A549 treated with ZK216348 at 1 μM for 4 hours (cell line): ENCODE data around the gene LBP. TPM values are rescaled to one million over a fixed set of nuclear protein-coding genes. Genes with fewer than 3 reads are reported as not detected.

Experiments
- total RNA-seq: library from RNA; stranded (reverse); fragments of 200-300 nt; extraction: Qiagen RNA extraction; gene quantifications from 5 replicates; pipeline ENCODE4 v1.2.3, GENCODE V29; 2022; ENCODE audit warnings: low read depth

Gene LBP, protein sequence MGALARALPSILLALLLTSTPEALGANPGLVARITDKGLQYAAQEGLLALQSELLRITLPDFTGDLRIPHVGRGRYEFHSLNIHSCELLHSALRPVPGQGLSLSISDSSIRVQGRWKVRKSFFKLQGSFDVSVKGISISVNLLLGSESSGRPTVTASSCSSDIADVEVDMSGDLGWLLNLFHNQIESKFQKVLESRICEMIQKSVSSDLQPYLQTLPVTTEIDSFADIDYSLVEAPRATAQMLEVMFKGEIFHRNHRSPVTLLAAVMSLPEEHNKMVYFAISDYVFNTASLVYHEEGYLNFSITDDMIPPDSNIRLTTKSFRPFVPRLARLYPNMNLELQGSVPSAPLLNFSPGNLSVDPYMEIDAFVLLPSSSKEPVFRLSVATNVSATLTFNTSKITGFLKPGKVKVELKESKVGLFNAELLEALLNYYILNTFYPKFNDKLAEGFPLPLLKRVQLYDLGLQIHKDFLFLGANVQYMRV
- 0.72 to 1.5 TPM (median 1.3 TPM) in 5 replicates for total RNA-seq

DNA sequence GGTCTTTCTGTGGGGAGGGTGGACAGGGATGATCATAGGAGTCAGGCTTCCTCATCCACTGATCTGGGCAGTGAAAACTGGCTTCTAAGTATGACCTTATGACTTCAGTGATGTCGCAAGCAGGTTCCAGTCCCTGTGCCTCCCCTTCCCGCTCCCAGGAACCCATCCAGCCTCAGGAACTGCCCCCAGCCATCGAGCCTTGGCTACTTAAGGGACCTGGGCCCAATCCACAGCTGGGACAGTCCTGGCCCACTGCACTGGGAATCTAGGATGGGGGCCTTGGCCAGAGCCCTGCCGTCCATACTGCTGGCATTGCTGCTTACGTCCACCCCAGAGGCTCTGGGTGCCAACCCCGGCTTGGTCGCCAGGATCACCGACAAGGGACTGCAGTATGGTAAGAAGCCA is at the start of gene LBP:
TSS of gene LBP (plus strand) at position 236 of the 405 bp plus-strand sequence. CDS start at position 271, 35 bp downstream.

DNA sequence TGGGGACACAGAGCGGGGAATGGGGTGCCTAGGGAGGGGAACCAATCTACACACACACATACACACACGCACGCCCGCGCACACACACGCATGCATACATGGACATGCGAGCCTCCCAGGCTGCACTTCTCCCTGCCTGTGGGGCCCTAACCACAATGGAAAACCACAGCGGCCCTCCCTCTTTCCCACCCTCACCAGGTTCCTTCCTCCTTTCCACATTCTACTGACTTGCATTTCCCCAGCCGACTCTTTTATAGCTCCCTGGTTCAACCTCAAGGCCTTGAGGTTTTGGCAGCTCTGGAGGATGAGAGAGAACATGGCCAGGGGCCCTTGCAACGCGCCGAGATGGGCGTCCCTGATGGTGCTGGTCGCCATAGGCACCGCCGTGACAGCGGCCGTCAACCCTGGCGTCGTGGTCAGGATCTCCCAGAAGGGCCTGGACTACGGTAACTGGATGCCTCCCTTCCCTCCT is 42.3 kb upstream of the LBP start, which contains the start of gene BPI:
TSS of gene BPI (plus strand) at position 249 of the 472 bp plus-strand sequence. CDS start at position 317, 68 bp downstream.

Other genes with a start within 250 kb of the LBP start
- gene TGM2, start 181.2 kb upstream of the LBP start, total RNA-seq: 309 to 541 TPM (median 445 TPM) in 5 replicates
- 0.08 to 0.24 TPM (median 0.17 TPM) in 5 replicates for gene KIAA1755, start 85.7 kb upstream of the LBP start, total RNA-seq
- gene BPI, start 42.3 kb upstream of the LBP start, total RNA-seq: not detected in 5 replicates
- 165 to 191 TPM (median 186 TPM) in 5 replicates for gene SNHG17, start 88.8 kb downstream of the LBP start, total RNA-seq
- gene RALGAPB, start 126.4 kb downstream of the LBP start, total RNA-seq: 11.2 to 20.0 TPM (median 17.7 TPM) in 5 replicates
- not detected in 5 replicates for gene ADIG, start 234.7 kb downstream of the LBP start, total RNA-seq